Measurements from ENCODE around the gene CD33.

DNA sequence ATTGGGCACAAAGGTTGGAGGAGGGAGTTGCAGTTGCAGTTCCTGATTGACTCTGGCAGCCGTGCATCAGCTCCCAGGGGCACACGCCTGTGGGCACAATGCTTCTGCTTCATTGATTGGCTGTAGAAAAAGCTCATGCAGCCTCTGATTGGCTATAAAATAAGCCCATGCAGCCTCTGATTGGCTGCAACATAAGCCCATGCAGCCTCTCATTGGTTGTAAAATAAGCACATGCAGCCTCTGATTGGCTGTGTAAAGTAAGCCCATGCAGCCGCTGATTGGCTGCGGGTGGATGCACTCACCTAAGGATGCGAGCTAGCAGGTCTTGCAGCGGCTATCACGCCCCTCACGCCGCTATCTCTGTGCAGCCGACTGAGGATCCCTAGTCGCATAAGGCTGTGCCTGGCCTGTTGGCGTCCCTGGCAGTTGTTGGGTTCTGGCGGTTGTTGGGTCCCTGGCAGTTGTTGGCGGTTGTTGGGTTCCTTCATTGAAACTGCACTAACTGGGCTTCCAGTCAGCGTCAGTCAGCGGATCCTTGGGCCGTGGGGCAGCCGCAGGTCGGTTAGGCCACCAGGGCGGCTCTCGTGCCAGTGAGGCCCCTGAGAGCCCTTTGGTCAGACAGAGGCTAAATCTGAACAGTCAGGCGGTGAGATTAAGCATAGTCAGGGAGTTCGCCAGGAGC, 26.0 kb downstream of the CD33 start, which contains the start of gene SIGLECL1:
- no peak for TF ChIP-seq POLR2A (IDR thresholded peaks at IDR 0.05)
- TF ChIP-seq, protein P1, sequence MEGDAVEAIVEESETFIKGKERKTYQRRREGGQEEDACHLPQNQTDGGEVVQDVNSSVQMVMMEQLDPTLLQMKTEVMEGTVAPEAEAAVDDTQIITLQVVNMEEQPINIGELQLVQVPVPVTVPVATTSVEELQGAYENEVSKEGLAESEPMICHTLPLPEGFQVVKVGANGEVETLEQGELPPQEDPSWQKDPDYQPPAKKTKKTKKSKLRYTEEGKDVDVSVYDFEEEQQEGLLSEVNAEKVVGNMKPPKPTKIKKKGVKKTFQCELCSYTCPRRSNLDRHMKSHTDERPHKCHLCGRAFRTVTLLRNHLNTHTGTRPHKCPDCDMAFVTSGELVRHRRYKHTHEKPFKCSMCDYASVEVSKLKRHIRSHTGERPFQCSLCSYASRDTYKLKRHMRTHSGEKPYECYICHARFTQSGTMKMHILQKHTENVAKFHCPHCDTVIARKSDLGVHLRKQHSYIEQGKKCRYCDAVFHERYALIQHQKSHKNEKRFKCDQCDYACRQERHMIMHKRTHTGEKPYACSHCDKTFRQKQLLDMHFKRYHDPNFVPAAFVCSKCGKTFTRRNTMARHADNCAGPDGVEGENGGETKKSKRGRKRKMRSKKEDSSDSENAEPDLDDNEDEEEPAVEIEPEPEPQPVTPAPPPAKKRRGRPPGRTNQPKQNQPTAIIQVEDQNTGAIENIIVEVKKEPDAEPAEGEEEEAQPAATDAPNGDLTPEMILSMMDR (IDR thresholded peaks at IDR 0.05): no peak
